ENCODE results near the gene LPCAT1.
"Not testable (repeated sequence)": the region's sequence is repeated elsewhere in the genome, so short reads cannot be mapped to it uniquely, and the experiment has no call there.

Gene LPCAT1

GRCh38 chr5:1462358-1462757 lies 61.4 kb downstream of the LPCAT1 start:
- DNase-seq, result peak; percentile 53

- DNase-seq, result no peak
Observed at GRCh38 chr5:1461396-1461795, 62.4 kb downstream of the LPCAT1 start.

- no peak for DNase-seq
Observed at GRCh38 chr5:1460054-1460682, 63.6 kb downstream of the LPCAT1 start.

GRCh38 chr5:1459435-1459834 lies 64.3 kb downstream of the LPCAT1 start:
- not testable (repeated sequence) for DNase-seq

GRCh38 chr5:1456110-1456881 lies 67.5 kb downstream of the LPCAT1 start:
- DNase-seq, result not testable (repeated sequence)

GRCh38 chr5:1453613-1454012 lies 70.1 kb downstream of the LPCAT1 start:
- DNase-seq, result no peak

GRCh38 chr5:1449081-1449630 lies 74.6 kb downstream of the LPCAT1 start:
- DNase-seq, result no peak

GRCh38 chr5:1448511-1449011 lies 75.2 kb downstream of the LPCAT1 start:
- DNase-seq, result no peak

GRCh38 chr5:1447671-1448361 lies 75.9 kb downstream of the LPCAT1 start:
- DNase-seq, result no peak

- DNase-seq, result no peak
Observed at GRCh38 chr5:1446602-1447343, 77.0 kb downstream of the LPCAT1 start.

GRCh38 chr5:1445689-1446601 lies 77.8 kb downstream of the LPCAT1 start:
- DNase-seq, result no peak

GRCh38 chr5:1445313-1445688 lies 78.5 kb downstream of the LPCAT1 start, which contains the start of gene SLC6A3:
SLC6A3 (minus strand) TSS chr5:1445440; CDS start chr5:1443197, 2,243 bp downstream.
- no peak for DNase-seq

GRCh38 chr5:1444361-1445189 lies 79.2 kb downstream of the LPCAT1 start:
- DNase-seq, result no peak

- DNase-seq, result no peak
Observed at GRCh38 chr5:1443991-1444360, 79.8 kb downstream of the LPCAT1 start.

- no peak for DNase-seq
Observed at GRCh38 chr5:1443171-1443570, 80.6 kb downstream of the LPCAT1 start.

- DNase-seq, result no peak
Observed at GRCh38 chr5:1442222-1443145, 81.3 kb downstream of the LPCAT1 start.

- DNase-seq, result no peak
Observed at GRCh38 chr5:1441166-1441865, 82.4 kb downstream of the LPCAT1 start.

- no peak for DNase-seq
Observed at GRCh38 chr5:1440098-1440493, 83.7 kb downstream of the LPCAT1 start.

Measured in activated effector memory CD4-positive, alpha-beta T cell treated with anti-CD3 and anti-CD28 coated beads, Interleukin-2, amount 50 U/mL, for 16 hours (primary cell).